PC-9 (cell line): ENCODE results near the gene VEGFD.

Experiments
- EZH2 ChIP-seq: fragments of 200-600 bp; sonication (generic); IDR thresholded peaks from 2 replicates; pipeline ENCODE4 v1.8.0; 2017; ENCODE audit warnings: antibody characterized with exemption, low read depth
- TF ChIP-seq, protein P1 (sequence below): fragments of 200-600 bp; sonication (generic); conservative IDR thresholded peaks from 2 replicates; pipeline ENCODE4 v1.6.1; 2017; ENCODE audit warnings: mixed run types, antibody characterized with exemption, mild to moderate bottlenecking, moderate library complexity

GRCh38 chrX:15328821-15329220 lies 55.4 kb downstream of the VEGFD start:
- TF ChIP-seq, protein P1, sequence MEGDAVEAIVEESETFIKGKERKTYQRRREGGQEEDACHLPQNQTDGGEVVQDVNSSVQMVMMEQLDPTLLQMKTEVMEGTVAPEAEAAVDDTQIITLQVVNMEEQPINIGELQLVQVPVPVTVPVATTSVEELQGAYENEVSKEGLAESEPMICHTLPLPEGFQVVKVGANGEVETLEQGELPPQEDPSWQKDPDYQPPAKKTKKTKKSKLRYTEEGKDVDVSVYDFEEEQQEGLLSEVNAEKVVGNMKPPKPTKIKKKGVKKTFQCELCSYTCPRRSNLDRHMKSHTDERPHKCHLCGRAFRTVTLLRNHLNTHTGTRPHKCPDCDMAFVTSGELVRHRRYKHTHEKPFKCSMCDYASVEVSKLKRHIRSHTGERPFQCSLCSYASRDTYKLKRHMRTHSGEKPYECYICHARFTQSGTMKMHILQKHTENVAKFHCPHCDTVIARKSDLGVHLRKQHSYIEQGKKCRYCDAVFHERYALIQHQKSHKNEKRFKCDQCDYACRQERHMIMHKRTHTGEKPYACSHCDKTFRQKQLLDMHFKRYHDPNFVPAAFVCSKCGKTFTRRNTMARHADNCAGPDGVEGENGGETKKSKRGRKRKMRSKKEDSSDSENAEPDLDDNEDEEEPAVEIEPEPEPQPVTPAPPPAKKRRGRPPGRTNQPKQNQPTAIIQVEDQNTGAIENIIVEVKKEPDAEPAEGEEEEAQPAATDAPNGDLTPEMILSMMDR, result no peak
- no peak for TF ChIP-seq EZH2
